HG03521 (cell line): ENCODE results near the gene FRMD4A.

Experiments used
- ATAC-seq: cut with Tn5 transposase; IDR thresholded peaks from one replicate; pipeline ENCODE4 v1.9.1; 2021; ENCODE audit warnings: mild to moderate bottlenecking, moderate library complexity; ENCODE audit not compliant: unreplicated experiment

FRMD4A gene

GRCh38 chr10:13894412-13895093 lies 436.2 kb downstream of the FRMD4A start:
- ATAC-seq = no peak

DNA sequence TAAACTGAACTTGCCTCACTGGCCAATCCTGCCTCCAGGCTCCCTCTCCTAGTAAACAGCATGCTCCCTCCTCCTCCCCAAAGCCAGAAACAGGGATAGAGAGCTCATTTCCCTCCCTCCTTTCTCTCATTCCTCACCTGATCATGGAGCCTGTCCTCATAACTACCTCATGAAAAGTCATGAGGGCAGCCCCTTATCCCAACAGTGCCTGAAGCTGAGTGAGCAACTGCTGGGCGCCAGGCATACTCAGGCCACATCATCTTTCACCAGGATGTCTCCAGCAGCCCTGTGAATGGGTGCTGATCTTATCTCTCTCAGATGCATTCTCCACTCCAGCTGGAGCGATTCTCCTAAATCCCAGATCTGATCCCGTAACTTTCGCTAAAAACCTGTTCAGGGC lies 436.8 kb downstream of the FRMD4A start:
- ATAC-seq = no peak

- ATAC-seq = no peak
Observed at GRCh38 chr10:13892871-13893270, 437.9 kb downstream of the FRMD4A start.

GRCh38 chr10:13892001-13892491 lies 438.7 kb downstream of the FRMD4A start:
- ATAC-seq = no peak

GRCh38 chr10:13891128-13892000 lies 439.4 kb downstream of the FRMD4A start:
- no peak for ATAC-seq

DNA sequence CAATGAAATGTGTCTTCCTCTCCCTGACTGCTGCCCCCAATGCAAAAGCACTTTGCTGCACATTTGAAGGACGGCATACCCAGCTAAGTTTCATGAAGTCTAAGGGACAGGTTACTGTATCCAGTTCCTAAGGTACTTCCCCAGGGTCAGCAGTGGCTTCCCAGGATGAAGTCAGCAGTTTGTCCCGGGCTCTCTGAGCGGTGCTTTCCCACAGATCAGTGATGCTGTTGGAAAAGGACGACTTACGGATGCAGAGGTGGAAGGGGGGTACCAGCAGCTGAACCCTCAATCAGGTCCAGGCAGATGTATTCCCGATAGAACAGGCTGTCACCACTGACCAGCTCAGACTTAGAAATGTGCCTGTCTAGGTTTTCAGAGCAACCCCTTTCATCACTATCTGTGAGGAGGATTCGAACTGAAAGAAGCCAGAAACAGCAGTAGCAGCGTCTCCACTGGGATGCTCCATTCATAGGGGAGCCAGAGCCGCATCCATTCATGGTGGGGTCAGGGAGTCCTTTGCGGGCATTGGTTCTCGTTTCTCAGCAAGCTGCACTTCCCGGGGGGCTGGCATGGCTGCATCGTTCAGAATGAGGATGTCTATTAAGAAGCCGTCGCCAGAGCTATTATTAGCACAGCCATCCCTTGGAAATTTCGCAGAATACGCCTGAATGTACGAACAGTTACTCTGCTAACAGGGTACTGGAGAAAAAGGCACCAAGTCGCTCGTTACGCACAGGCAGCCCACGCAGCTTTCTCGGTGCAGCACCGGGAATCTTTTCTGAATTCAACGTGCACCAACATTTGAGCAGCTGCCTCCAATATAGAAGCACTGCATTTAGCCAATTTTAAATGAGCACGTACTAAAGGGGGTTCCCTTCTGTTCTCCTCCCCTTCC lies 440.2 kb downstream of the FRMD4A start:
- no peak for ATAC-seq

DNA sequence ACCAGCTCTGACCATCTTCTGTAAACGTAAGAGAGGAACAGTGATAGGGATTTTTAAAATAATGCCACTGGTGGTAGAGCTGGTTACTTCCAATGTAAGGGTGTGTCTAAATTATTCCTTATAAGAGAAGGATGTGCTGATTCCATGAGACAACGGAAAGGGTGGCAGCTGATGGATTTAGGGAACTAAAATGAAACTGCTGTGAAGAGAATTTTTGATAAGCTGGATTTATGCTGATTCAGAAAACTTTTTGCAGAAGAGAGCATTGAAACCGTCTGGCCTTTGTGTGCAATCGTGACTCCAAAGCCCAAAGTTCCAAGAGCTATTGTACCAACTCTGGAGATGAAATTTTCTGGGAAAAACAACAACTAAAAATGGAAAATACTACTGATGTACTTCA lies 443.0 kb downstream of the FRMD4A start:
- no peak for ATAC-seq

- ATAC-seq = no peak
Observed at GRCh38 chr10:13885238-13885990, 445.3 kb downstream of the FRMD4A start.

DNA sequence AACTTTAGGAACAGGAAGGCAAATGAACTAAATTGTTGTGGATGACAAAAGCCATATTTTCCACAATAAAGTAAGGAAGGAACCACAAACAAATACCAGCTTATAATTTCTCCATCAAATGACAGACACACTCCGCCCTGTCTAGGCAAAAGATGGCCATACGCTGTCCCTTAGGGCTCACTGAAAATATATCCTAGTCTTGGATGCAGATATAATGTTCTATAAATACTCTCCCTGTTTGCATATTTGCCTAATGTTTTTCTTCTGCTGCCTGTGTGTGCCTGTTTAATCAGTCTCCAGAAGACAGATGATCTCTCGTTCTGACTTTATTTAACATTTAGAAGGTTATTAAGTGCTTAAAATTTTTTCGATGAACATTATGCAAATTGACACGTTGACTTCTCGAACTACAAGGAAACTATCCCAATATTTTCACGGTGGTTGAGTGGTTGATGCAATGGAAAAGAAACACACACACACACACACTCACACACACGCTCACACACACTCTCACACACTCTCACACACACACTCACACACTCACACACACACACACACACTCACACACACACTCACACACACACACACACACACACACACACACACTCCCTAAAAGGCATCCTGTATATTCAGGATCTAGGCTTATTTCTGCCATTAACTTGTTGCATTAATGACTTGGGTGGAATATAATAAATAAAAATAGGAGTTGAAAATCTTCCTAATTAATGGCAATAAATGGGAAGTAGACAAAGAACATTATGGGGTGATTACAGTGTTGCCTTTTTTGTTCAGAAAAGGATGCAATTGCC lies 446.9 kb downstream of the FRMD4A start:
- ATAC-seq = no peak

DNA sequence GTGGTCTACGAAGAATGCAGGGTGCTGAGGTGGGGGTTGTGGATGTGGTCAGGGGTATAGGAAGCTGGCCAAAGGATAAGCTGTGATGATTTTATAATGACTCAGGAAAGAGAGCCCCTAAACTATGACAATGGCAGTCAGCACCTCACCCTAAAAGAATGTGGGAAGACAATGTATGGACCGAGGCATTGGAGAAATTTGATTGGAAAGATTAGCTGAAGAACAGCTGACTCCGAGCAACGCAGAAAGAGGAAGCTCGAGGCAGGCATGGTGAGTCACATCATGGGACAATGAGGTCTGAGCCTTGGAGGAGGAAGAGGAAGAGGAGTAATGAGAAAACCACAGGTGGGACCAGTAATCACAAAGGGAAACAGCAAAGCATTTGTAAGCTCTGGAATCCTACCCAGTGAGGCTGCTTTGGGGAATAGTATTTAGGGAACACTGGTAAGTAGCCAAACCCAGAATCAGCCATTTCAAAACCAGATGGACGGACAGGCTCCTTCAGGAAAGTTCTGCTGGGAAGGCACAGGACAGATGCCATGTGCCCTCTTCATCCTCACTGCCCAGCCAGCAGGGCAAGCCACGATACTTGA lies 448.5 kb downstream of the FRMD4A start:
- no peak for ATAC-seq

- no peak for ATAC-seq
Observed at GRCh38 chr10:13880760-13881159, 450.0 kb downstream of the FRMD4A start.

DNA sequence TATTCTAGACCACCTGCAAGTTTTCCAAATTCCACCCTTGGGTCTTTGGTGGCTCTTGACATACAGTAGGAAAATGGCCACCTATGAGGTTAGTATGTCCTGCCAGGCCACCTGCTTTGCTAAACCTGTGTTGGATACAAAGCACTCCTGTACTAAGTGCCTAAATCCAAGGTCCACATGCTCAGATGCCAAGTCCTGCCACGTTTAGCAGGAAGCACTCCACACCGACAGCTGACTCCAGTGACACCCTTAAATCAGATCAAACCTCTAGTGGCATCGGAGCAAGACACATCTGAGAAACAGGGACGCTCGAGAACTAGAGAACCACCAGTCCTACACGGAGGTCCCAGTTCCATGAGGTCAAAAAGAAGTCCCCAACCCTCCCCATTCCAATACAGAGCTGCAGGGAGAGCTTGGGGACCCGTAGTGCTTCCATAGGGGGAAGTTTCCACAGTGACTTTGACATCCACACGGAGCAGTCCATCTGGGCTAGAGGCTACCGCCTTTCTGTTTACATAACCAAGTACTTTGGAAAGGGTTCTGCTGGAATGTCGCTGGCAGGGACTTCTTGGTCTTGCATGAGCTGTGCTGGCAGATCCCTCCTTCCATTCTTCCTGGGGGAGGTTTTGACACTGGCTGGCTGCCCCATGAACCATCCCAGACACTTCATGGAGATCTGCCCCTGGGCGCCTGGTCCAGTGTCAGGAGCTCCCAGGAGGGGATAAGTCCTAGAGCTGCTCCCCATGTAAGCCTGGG lies 453.4 kb downstream of the FRMD4A start:
- ATAC-seq = no peak

- no peak for ATAC-seq
Observed at GRCh38 chr10:13873196-13873595, 457.5 kb downstream of the FRMD4A start.

- ATAC-seq = no peak
Observed at GRCh38 chr10:13872411-13872810, 458.3 kb downstream of the FRMD4A start.

DNA sequence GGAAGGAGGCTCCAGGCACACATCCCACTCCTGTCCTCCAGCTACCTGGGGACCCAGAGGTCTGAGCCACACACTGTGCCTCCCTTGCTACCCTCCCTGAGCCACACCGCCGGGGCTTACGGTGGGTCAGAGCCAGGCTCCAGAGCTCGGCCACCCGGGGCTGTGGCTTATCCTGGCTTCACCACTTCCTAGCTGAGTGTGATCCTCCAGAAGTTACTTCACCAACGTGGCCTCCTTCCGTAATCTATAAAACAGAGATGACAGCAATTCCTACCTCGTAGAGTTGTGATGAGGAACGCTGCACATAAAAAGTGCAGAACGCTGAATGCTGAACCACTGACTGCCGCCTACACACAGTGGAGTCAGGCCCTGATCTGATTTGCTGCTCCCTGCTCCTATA lies 458.9 kb downstream of the FRMD4A start:
- ATAC-seq = no peak

GRCh38 chr10:13871011-13871410 lies 459.7 kb downstream of the FRMD4A start:
- ATAC-seq = no peak

- no peak for ATAC-seq
Observed at GRCh38 chr10:13869295-13869664, 461.4 kb downstream of the FRMD4A start.

DNA sequence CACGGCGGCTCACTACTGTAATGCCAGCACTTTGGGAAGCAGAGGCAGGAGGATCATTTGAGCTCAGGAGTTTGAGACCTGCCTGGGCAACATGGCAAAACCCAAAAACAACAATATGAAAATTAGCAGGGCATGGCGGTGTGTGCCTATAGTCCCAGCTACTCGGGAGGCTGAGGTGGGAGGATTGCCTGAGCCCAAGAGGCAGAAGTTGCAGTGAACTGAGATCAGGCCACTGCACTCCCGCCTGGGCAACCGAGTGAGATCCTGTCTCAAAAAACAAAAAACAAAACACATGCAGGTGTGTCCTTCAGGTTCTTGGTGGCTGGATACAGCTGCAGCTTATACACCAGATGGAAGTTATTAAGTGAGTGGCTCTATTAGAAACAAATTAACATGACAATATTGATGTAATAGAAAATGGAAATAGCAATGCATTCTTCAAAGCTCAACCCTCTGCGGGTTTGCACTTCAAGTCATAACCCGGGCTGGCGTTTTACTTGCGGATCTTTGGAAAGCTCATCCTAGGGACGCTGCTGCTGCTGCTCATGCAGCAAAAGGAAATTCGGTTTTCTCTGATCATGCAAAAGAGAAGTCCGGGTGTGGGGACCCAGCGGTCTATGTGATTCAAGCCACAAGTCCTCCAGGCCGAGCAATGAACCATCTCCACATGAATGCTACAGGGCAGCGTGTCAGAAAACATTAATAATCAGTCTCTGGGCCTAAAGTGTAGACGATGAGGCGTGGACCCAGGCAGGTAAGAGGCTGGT lies 462.0 kb downstream of the FRMD4A start:
- ATAC-seq = no peak
